ENCODE data around the gene PHETA1. TPM values are rescaled to one million over a fixed set of nuclear protein-coding genes. Genes with fewer than 3 reads are reported as not detected.
A peak's percentile ranks its signal among the peaks of the same experiment; 100 is the strongest.

The PHETA1 gene
- total and polyA plus RNA-seq, 10 of the 15 experiments (the other 5 are each of a cell fraction or from before 2014, with no cell fraction given), result 0.02 to 1.3 (median 0.51) TPM; not detected in 1

DNA sequence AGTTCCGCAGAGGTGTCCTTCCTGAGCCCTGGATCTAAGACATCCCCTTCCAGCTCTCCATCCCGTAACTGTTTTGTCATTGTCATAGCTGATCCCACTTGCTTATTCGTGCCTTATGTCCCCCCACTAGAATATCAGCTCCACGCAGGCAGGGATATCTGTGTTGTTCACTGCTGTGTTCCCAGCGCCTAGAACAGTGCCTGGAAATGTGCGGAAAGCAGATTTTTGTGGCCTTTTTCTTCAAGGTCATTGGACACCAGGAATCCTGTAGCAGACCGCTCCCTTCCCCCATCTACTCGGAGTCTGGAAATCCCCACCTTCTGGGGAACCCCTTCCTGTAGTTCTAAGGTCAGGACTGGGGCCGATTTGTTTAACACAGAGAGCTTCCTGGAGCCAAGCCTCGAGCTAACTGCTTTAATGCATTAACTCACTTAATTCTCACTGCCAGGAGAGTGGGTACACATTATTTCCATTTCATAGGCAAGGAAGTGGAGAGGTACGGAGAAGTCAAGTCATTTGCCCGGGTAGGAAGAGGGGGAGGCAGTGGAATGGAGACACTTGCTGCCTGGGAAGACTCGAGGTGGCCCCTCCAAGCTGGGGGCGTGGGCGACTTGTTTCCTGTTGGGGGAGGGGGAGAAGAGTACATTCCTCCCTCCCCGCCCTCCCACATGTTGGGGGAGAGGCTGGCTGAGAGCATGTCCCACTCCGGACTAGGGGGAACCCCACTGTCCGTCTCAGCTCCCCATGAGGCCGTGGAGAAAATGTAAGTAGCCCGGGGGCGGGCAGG is 35.7 kb upstream of the PHETA1 start (continued):
- no peak for TF ChIP-seq MEF2B (IDR thresholded peaks at IDR 0.05; ENCODE audit: partially characterized antibody, poor library complexity, severe bottlenecking)
- TF ChIP-seq RBBP5 (conservative IDR thresholded peaks at IDR 0.05), result peak; percentile 86; the same call in 1 of the 2 replicates
- TF ChIP-seq CBFB (IDR thresholded peaks at IDR 0.05; ENCODE audit: low read depth), result peak; percentile 24; the same call in 1 of the 2 replicates
- TF ChIP-seq SP1 (IDR thresholded peaks at IDR 0.05; ENCODE audit: low read depth, low read length), result peak; percentile 84
- TF ChIP-seq ZNF207 (IDR thresholded peaks at IDR 0.05; ENCODE audit: borderline replicate concordance), result no peak; the same call in 1 of the 2 replicates
- no peak for TF ChIP-seq E2F4 (IDR thresholded peaks at IDR 0.05; ENCODE audit: low read depth, low read length)
- peak; percentile 42; the same call in 1 of the 2 replicates for TF ChIP-seq MTA2 (IDR thresholded peaks at IDR 0.05; ENCODE audit: low read depth)
- TF ChIP-seq POU2F2 (IDR thresholded peaks at IDR 0.05; ENCODE audit: borderline replicate concordance, low read depth, low read length), result peak; percentile 11; the same call in 1 of the 3 replicates
- TF ChIP-seq KDM1A (IDR thresholded peaks at IDR 0.05; ENCODE audit: borderline replicate concordance), result no peak
- no peak for TF ChIP-seq USF2 (IDR thresholded peaks at IDR 0.05; ENCODE audit: borderline replicate concordance, low read depth, low read length)
- no peak for TF ChIP-seq RAD21 (IDR thresholded peaks at IDR 0.05; ENCODE audit: insufficient read depth, low read depth, low read length)
- peak; percentile 12 to 32; a peak in 1 of 4 replicates for TF ChIP-seq EP300 (IDR thresholded peaks at IDR 0.05; ENCODE audit: borderline replicate concordance in 1 of 2, control insufficient read depth in 1 of 2, low read depth in 2 of 2, low read length in 2 of 2)
- no peak for TF ChIP-seq MTA3 (IDR thresholded peaks at IDR 0.05; ENCODE audit: borderline replicate concordance, low read length)
- TF ChIP-seq ZBTB4 (CRISPR knock-in tag; IDR thresholded peaks at IDR 0.05), result no peak
- TF ChIP-seq NR2C1 (IDR thresholded peaks at IDR 0.05), result no peak

All from GM12878 (cell line).